ENCODE results near the gene ZNF580.

Gene ZNF580

DNA sequence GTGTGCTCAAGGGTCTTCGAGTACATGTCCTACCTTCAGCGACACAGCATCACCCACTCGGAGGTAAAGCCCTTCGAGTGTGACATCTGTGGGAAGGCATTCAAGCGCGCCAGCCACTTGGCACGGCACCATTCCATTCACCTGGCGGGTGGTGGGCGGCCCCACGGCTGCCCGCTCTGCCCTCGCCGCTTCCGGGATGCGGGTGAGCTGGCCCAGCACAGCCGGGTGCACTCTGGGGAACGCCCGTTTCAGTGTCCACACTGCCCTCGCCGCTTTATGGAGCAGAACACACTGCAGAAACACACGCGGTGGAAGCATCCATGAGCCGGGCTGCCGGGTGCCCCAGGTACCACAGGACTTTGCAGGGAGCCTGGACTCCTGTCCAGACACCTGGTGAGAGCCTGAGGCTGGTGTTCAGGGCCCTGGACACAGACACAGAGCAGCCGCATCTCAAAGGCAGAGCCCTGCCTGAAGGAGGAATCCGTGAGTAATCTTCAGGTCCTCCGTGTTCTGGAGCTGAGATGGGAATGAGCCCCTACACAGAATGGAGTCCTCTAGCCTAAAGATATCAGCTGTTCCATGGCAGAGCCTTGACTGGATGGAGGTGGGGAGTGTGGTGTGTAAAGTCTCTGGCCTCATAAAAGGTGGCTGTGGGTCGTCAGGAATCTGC lies 4.2 kb downstream of the ZNF580 start:
- DNase-seq (ENCODE audit: low spot score): no peak
- in situ Hi-C loops (cut with MboI; ENCODE audit: low sequenced_read_pairs, unreplicated experiment): no loop called here
- TF ChIP-seq, protein P1, sequence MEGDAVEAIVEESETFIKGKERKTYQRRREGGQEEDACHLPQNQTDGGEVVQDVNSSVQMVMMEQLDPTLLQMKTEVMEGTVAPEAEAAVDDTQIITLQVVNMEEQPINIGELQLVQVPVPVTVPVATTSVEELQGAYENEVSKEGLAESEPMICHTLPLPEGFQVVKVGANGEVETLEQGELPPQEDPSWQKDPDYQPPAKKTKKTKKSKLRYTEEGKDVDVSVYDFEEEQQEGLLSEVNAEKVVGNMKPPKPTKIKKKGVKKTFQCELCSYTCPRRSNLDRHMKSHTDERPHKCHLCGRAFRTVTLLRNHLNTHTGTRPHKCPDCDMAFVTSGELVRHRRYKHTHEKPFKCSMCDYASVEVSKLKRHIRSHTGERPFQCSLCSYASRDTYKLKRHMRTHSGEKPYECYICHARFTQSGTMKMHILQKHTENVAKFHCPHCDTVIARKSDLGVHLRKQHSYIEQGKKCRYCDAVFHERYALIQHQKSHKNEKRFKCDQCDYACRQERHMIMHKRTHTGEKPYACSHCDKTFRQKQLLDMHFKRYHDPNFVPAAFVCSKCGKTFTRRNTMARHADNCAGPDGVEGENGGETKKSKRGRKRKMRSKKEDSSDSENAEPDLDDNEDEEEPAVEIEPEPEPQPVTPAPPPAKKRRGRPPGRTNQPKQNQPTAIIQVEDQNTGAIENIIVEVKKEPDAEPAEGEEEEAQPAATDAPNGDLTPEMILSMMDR (IDR thresholded peaks at IDR 0.05; ENCODE audit: borderline replicate concordance, control extremely low read depth, extremely low read depth, insufficient read depth, missing control alignments): no peak

DNA sequence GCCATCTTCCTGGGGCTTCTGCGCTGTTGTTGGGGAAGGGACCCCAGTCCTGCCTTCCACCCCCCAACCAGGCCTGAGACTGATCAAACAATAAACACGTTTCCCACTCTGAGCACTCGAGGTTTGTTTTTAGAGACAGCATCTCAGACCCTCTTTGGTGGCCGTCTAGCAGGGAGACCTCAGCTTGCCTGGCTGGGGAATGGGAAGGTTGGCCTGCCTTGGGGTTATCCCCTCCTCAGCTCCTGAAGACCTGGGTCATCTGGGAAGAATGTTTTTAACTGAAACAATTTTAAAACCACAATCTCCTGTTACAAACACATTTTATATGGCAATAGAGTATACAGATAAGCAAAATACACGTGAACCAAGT lies 4.7 kb downstream of the ZNF580 start:
- DNase-seq (ENCODE audit: low spot score): no peak
- TF ChIP-seq, protein P1 (IDR thresholded peaks at IDR 0.05; ENCODE audit: borderline replicate concordance, control extremely low read depth, extremely low read depth, insufficient read depth, missing control alignments): no peak
- in situ Hi-C loops (cut with MboI; ENCODE audit: low sequenced_read_pairs, unreplicated experiment): no loop called here

DNA sequence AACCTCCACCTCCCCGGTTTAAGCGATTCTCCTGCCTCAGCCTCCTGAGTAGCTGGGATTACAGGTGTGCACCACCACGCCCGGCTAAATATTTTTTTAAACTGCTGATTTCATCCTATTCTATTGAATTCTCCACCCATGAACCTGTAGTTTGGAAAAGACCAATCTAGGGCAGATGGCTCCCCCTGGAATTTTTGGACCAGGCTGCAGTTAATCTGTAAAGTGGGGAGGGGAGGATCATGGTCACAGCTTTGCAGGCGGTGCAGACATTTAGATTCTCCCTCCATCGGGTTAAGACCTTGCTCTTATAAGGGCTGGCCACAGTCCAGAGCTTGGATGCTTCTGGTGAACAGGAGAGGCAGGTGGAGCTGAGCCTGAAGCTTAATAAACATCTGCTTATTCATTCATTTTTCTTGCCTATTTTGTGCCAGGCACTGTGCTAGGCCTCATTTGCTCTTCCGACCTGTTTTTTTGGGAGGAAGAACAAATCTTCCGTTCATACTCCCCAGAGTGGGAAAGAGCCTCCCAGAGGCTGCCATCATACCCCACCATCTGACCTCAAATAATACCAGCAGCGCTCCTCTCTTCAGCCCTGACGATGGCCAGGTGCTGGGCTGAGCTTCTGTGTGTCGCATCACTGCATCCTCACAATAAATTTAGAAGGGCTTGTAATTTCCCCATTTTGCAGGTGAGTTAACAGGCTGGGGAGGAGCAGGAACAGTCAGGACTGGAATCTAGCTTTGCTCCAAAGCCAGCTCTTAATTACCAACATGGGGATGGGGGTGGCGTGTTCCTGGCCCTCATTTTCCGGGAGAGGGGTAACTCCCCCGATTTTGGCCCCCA lies 6.3 kb downstream of the ZNF580 start:
- no peak for DNase-seq (ENCODE audit: low spot score)
- in situ Hi-C loops (cut with MboI; ENCODE audit: low sequenced_read_pairs, unreplicated experiment): no loop called here
- TF ChIP-seq, protein P1 (IDR thresholded peaks at IDR 0.05; ENCODE audit: borderline replicate concordance, control extremely low read depth, extremely low read depth, insufficient read depth, missing control alignments): no peak

DNA sequence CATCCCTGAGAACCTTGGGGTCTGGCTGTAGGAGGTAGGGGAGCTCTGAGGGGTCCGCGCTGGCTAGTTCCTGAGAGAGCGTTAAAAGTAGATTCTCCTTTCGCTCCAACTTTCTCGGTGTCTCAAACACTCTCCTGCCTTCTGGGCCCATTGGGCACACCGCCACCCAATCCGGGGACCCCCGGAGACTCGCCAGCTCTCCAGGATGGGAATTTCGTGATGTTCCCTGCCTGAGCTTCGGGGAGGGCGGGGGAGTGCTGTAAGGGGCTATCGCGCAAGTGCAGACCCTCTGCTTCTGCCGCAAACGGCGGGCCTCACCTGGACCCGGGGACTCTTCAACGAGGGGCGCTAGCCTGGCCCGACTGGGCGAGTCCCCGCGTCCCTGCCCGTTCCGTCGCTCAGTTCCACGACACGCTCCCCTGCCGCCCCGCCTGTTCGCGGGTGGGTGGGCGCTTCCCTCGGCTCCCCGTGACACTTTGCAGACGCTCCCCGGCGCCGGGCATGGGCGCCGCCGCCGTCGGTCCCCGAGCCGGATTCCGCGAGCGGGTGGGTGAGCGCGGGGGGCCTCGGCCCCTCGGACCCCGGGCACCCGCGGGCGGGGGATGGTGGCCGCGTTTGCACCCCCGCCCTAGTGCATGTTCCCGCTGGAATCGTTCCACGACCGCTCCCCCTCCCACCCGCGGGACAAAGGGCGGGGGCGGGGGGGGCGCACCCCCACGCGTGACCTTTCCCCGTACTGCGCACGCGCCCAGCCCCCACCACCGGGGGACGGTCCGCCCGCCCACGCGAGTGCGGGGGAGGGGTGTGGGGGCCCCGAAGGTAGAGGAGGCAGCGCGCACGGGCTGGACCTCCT lies 7.2 kb downstream of the ZNF580 start, which contains the start of gene CCDC106:
Gene CCDC106, plus strand, starts transcription at position 481 of the 853 bp plus-strand sequence. CDS start 835 bp downstream, outside the sequence.
- DNase-seq (ENCODE audit: low spot score): peak; percentile 70
- TF ChIP-seq, protein P1 (IDR thresholded peaks at IDR 0.05; ENCODE audit: borderline replicate concordance, control extremely low read depth, extremely low read depth, insufficient read depth, missing control alignments): no peak
- in situ Hi-C loops (cut with MboI; ENCODE audit: low sequenced_read_pairs, unreplicated experiment): no loop called here

DNA sequence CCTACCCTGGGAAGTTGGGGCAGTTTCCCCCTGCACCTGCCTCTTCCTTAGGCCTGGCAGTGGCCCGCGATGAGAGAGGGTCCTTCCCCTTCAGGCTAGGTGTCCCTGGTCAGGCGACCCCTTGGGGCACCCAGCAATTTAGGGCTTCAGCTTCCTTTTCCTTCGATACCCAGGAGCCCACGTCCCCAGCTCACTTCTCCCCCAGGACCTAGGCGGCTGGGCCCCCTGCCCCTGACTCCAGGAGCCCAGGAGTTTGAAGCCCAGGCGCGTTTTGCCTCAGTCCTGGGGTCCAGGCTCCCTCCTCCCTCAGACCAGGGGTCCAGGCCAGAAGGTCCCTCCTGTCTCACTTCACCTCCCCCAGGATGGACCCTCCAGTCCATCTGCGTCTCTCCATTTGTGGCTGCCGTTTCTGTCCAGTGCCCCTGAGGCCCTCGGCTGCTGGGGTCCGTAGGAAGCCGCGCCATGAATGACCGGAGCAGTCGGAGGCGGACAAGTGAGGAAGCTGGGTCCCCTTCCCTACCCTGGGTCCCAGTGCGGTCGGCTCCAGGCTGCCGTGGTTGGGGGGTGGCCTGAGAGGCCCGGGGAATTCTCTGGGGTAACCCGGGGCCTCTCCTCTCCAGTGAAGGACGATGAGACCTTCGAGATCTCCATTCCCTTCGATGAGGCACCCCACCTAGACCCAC lies 7.9 kb downstream of the ZNF580 start:
- TF ChIP-seq, protein P1 (IDR thresholded peaks at IDR 0.05; ENCODE audit: borderline replicate concordance, control extremely low read depth, extremely low read depth, insufficient read depth, missing control alignments): no peak
- in situ Hi-C loops (cut with MboI; ENCODE audit: low sequenced_read_pairs, unreplicated experiment): no loop called here
- DNase-seq (ENCODE audit: low spot score): no peak

Data from GM13976 (cell line).